Stimulated activated CD4-positive, alpha-beta T cell treated with anti-CD3 and anti-CD28 coated beads, Interleukin-1b, Interleukin-23, amount 100 ng/mL, for 1 hour (primary cell): Measurements from ENCODE around the gene S100P.
A peak's percentile ranks its signal among the peaks of the same experiment; 100 is the strongest.
"Not testable (repeated sequence)": the region's sequence is repeated elsewhere in the genome, so short reads cannot be mapped to it uniquely, and the experiment has no call there.

Experiments used
- DNase-seq, 2 donors: peaks; one replicate each; pipeline ENCODE4 v3.0.0-alpha.2; 2020; ENCODE audit warnings: low read depth in 2 of 2

S100P gene

GRCh38 chr4:6693231-6694176 is at the start of gene S100P:
TSS of gene S100P (plus strand) at chr4:6693878. CDS start at chr4:6693933, 55 bp downstream.
- DNase-seq = no peak

DNA sequence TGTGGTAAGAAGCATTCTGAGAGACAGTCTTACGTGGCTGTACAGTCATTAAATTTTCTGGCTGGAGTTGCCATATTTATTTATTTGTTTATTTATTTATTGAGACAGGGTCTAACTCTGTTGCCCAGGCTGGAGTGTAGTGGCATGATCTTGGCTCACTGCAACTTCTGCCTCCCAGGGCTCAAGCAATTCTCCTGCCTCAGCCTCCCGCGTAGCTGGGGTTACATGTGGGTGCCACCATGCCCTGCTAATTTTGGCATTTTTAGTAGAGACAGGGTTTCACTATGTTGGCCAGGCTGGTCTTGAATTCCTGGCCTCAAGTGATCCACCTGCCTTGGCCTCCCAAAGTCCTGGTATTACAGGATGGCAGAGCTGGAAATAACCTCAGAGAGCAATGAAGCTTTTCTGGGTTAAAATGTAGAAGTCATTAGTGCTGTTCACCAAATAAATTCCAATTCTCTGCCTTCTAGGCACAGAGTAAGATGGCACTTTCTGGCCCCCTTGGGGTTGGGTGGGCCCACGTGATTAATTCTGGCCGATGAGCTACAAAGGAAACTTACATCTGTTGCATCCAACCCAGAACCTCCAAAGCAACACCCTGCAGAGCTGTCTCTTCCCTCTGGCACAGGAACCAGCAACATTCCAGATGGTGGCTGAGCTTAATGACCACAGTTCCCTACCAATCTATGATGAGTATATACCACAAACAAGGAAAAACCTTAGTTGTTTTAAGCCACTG is 48.7 kb upstream of the S100P start:
- DNase-seq = no peak

DNA sequence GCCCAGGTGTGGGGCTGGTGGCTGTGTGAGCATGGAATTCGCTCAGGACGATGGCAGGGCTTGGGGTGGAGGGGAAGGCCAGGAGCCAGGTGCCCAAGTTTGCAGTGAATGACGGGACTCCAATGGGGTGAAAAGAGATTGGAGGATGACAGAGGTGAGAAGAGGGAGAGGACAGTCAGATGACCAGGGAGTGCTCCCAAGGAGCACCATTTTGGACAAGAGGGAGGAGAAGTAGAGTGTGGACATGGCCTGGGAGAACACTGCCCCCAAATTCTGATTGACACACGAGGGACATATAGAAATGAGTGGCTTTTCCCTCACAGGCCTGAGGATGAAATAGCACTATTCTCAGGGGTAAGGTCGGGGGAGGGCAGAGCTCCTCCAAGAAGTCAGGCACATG is 46.5 kb upstream of the S100P start:
- DNase-seq = no peak

- no peak for DNase-seq
Measured at GRCh38 chr4:6647582-6648230, 46.0 kb upstream of the S100P start.

DNA sequence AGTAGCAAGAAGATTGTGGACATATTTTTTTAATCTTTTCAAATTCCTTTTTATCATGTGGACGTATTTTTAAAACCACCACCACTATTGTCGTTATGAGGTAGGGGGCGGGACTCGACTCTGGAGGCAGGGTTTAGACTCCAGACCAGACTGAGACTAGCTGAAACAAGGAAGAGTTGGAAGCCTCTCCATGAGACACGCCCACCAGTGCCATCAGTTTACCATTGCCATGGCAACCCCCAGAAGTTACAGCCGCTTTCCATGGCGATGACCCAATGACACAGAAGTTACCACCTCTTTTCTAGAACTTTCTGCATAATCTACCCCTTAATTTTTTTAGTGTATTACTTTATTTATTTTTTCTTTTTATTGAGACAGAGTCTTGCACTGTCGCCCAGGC is 44.5 kb upstream of the S100P start:
- DNase-seq = no peak

DNA sequence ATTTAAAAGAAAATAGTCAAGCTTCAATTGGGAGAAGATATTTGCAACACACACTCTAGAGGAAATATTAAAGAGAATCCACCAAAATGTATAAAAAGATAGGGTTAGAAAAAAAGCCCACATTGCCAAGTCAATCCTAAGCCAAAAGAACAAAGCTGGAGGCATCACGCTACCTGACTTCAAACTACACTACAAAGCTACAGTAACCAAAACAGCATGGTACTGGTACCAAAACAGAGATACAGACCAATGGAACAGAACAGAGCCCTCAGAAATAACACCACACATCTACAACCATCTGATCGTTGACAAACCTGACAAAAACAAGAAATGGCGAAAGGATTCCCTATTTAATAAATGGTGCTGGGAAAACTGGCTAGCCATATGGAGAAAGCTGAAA is 39.5 kb upstream of the S100P start:
- not testable (repeated sequence) for DNase-seq

DNA sequence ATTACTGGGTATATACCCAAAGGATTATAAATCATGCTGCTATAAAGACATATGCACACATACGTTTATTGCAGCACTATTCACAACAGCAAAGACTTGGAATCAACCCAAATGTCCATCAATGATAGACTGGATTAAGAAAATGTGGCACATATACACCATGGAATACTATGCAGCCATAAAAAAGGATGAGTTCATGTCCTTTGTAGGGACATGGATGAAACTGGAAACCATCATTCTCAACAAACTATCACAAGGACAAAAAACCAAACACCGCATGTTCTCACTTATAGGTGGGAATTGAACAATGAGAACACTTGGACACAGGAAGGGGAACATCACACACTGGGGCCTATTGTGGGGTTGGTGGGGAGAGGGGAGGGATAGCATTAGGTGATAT is 38.4 kb upstream of the S100P start:
- DNase-seq = not testable (repeated sequence)

DNA sequence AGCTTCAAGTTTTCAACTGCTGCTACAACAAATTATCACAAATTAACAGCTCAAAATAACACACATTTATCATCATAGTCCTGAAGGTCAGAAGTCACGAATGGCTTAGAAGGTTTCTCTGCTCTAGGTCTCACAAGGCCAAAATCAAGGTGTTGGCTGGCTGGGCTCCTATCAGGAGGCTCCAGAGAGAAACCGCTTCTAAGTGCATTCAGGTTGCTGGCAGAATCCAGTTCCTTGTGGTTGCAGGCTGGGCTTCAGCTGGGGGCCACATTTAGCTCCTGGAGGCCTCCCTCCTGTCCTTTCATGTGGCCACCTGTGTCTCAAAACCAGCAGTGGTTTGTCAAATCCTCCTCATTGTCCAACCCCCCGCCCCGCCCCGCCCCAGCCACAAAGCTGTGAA is 37.8 kb upstream of the S100P start:
- no peak for DNase-seq

DNA sequence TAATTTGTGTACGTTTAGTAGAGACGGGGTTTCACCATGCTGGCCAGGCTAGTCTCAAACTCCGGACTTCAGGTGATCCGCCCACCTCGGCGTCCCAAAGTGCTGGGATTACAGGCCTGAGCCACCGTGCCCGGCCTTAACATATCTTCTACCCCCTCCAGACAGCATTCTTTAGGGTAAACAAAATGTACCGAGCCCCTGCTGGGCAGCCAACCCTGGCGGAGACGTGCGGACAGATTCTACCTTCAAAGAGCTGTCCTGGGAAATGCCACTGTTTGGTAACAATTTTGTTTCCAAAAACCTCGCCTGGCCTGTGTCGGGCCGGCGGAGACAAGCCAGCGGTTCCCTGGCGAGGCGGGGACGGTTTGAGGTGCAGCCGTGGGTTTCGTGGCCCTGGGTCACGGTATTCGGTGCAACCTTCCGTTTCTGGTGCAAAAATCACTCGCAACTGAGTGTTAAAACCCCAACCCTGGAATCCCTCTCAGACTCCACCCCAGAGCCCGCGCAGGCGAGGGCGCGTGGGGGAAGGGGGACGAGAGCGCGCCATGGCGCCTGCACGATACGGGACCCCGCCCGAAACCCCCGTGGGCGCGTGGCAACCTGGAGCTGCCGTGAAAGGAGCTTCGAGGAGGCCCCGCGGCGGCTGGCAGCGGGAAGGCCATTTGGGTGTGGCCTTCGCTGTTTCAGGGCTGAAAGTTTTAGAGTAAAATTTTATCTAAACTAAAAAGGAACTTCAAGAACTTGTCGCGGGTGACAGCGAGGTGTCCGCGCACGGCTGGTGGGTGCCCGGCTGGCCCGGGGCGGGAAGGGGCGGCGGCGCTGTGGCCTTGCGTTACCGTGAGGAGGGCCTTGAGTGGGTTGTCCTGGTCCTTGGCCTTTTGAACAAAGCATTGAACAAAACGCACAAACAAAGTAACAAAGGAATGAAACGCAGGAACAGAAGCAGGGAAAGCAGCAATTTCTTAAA is 36.2 kb upstream of the S100P start:
- DNase-seq = no peak

DNA sequence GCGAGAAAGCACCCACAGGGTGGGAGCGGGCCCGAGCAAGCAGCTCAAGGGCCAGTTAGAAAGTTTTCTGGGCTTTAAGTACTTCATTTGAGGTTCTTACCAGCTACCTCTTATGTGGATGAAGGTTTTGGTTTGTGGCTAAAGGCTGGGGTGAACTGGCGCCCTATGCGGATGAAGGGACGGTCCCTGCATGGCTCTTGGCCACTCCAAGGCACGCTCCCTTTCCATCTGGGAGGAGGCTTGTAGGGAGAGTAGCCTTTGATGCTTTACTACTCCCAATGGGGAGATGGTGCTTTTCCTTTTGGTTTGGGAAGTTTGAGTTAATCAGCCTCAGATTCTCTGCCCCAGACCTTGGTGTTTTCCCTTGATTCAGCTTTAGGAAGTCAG is 35.5 kb upstream of the S100P start:
- DNase-seq = no peak

DNA sequence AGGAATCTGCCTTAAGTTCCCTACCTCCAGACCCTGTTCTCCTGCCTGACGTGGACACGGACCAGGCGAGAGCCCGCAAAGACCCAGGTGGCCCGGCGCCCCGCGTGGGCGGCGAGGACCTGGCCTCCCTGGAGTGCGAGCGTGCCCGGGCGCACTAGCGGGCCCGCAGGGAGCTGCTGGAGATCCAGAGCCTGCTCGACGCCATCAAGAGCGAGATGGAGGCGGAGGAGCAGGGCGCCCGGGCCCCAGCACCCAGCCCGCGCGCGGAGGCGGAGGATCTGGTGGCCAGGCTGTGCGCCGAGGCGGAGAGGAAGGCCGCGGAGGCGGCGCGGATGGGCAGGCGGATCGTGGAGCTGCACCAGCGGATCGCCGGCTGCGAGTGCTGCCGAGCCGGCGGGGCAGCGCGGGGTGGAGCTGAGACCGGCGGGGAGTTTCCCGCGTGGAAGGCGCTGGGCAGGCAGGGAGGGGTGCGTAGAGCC is 35.0 kb upstream of the S100P start:
- DNase-seq = peak in 1 of 2 donors; percentile 30

DNA sequence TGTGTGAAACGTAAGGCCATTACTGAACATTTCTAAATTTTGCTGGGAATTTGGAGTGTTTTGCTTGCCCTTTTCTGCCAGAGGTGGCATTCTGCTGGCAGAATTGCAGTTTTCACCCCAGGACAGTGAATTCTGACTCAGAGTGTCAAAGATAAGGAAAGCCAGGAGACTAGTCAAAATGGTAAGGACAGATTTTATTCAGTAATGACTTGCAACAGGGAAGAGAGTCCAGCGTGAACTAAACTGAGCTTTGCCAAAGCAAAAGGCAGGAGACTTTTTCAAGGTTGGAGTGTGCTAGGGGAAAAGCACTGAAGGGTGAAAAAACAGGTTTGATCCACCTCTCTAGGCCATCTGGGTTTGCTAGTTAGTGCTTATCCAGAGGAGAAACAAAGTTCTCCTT is 33.8 kb upstream of the S100P start:
- no peak for DNase-seq

- no peak for DNase-seq
Measured at GRCh38 chr4:6660430-6660829, 33.2 kb upstream of the S100P start.

GRCh38 chr4:6662591-6662990 is 31.1 kb upstream of the S100P start:
- no peak for DNase-seq

DNA sequence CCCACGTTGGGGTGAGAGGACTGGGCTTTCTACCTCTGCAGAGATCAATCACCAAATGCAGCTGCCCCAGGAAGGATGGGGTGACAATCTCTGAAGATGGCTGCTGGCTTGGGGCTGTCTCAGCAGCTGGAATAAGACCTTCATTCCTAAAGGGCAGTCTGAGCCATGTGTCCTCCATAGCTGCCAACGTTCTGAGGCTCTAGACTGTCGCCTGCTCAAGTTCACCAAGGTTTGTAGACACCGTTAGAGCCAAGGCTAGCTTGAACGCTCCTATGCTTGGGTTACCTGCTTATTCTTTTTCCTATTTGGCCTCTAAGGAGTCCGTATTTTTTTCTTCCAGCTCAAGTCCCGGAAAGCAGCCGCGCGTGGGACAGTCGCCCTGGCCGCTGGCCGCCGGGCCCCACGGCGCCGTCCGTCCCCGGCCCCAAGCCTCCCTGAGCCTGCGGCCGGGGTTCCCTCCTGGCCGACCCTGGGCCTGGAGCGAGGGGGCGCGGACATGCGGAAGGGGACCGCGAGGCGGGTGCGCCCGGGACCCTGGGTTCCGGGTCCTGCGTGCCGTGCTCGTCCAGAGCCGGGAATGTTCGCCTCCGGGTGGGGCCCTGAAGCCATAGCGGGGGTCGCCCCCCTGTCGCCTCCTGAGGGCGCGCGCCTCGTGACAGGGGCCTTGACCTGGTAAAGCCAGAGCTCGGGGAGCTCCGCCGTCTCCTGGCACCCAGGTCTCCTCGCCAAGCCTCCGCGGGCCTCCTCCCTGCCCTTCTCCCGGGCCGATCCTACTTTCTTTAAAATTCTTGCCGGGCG is 29.9 kb upstream of the S100P start:
- no peak for DNase-seq

GRCh38 chr4:6665320-6665654 is 28.4 kb upstream of the S100P start:
- no peak for DNase-seq

- no peak for DNase-seq
Measured at GRCh38 chr4:6668391-6668790, 25.3 kb upstream of the S100P start.

DNA sequence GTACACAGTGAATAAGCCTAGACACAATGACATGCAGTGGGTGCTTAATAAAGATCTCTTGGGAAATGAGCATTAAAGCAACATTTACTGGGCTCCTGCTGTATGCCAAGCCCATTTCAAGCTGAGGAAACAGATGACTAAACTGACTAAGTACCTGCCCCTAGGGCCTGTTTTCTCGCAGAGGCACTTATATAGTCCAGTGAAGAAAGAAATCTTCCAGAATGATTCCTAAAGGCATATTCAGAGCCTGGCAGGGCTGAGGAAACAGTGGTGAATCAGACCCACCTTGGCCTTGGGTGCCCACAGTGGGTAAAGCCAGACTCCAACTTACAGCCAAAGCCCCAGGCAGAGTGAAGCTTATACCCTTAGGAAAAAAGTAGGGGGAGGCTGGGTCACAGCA is 22.0 kb upstream of the S100P start:
- DNase-seq = no peak

DNA sequence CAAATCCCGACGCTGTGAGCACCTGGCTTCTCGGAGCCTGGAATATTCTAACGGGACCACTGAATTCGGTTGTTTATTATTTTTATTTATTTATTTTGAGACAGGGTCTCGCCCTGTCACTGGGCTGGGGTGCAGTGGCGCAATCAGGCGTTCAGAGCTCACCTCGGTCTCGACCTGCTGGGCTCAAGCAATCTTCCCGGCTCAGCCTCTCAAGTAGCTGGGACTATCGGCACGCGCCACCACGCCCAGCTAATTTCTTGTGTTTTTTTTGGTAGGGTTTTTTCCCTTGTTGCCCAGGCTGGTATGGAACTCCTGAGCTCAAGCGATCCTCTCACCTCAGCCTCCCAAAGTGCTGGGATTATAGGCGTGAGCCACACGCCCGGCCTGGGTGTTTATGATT is 21.5 kb upstream of the S100P start:
- no peak for DNase-seq

- not testable (repeated sequence) for DNase-seq
Measured at GRCh38 chr4:6672541-6673190, 21.0 kb upstream of the S100P start.
